AG09319 (cell line): ENCODE data around the gene DNAJA2.
"Not testable (repeated sequence)": the region's sequence is repeated elsewhere in the genome, so short reads cannot be mapped to it uniquely, and the experiment has no call there.

Source experiments
- DNase-seq: peaks from one replicate; pipeline ENCODE4 v3.0.0-alpha.2; 2010; ENCODE audit warnings: low read depth; ENCODE audit errors: extremely low read depth
- CTCF ChIP-seq: IDR thresholded peaks from 2 replicates; pipeline ENCODE4 v1.5.1; 2011; ENCODE audit warnings: low read depth, mild to moderate bottlenecking, inconsistent platforms, low read length, moderate library complexity

Gene DNAJA2

GRCh38 chr16:46973207-46973995, at the start of gene DNAJA2:
Gene DNAJA2, minus strand, starts transcription at chr16:46973674. Its CDS starts 102 bp downstream, at chr16:46973572.
- DNase-seq = peak; percentile 54
- no peak for TF ChIP-seq CTCF

GRCh38 chr16:47019568-47019967, 46.1 kb upstream of the DNAJA2 start:
- no peak for DNase-seq
- TF ChIP-seq CTCF = no peak

- TF ChIP-seq CTCF = peak; percentile 7
- DNase-seq = no peak
Observed at GRCh38 chr16:47018223-47018891, 44.9 kb upstream of the DNAJA2 start.

GRCh38 chr16:47017636-47018035, 44.2 kb upstream of the DNAJA2 start:
- no peak for TF ChIP-seq CTCF
- no peak for DNase-seq

GRCh38 chr16:47016700-47017133, 43.2 kb upstream of the DNAJA2 start:
- no peak for DNase-seq
- no peak for TF ChIP-seq CTCF

GRCh38 chr16:47013910-47014309, 40.4 kb upstream of the DNAJA2 start:
- no peak for TF ChIP-seq CTCF
- no peak for DNase-seq

GRCh38 chr16:47013172-47013571, 39.7 kb upstream of the DNAJA2 start:
- no peak for TF ChIP-seq CTCF
- DNase-seq = no peak

- not testable (repeated sequence) for DNase-seq
Observed at GRCh38 chr16:47010812-47011211, 37.3 kb upstream of the DNAJA2 start.
